Activated CD4-positive, CD25-positive, alpha-beta regulatory T cell treated with anti-CD3 and anti-CD28 coated beads, Interleukin-2, amount 50 U/mL, for 72 hours (primary cell): ENCODE measurements around the gene DPYSL5.
"Not testable (repeated sequence)": the region's sequence is repeated elsewhere in the genome, so short reads cannot be mapped to it uniquely, and the experiment has no call there.

ENCODE experiments used
- DNase-seq: peaks from one replicate; pipeline ENCODE4 v3.0.0; 2021

Gene DPYSL5, protein sequence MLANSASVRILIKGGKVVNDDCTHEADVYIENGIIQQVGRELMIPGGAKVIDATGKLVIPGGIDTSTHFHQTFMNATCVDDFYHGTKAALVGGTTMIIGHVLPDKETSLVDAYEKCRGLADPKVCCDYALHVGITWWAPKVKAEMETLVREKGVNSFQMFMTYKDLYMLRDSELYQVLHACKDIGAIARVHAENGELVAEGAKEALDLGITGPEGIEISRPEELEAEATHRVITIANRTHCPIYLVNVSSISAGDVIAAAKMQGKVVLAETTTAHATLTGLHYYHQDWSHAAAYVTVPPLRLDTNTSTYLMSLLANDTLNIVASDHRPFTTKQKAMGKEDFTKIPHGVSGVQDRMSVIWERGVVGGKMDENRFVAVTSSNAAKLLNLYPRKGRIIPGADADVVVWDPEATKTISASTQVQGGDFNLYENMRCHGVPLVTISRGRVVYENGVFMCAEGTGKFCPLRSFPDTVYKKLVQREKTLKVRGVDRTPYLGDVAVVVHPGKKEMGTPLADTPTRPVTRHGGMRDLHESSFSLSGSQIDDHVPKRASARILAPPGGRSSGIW

DNA sequence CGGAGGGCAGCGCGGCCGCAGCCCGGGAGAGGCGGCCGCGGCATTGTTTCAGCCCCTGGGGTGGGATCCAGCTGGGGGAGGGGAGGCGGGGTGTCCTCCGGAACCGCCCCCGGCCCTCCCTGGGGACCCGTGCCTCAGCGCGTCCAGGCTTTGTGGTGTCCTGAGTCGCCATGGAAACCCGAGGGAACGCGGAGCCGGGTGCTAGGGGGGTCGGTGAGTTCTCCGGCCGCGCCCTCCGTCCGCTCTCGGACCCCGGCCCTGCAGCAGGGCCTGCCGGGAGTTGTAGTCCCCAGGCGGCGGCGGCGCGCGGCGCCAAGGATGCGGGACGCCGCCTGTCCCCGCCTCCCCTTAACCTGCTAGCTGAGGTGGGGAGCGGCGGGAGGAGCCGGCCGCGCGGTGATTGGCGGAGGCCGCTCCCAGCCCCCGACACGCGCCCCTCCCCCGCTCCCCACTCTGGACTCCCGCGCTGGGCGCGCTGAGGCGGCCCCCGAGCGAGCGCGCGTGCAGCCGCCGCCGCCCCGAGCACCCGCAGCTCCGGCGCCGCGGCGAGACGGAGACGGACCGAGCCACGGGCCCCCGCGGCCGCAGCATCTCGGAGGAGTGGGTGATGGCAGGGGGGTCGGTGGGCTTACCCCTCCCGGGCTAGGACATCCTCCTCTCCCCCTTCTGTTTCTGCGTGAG, at the start of gene DPYSL5:
Gene DPYSL5 (plus strand): TSS at position 478 of the 681 bp plus-strand sequence. CDS start 50,368 bp downstream, outside the sequence.
- no peak for DNase-seq

DNA sequence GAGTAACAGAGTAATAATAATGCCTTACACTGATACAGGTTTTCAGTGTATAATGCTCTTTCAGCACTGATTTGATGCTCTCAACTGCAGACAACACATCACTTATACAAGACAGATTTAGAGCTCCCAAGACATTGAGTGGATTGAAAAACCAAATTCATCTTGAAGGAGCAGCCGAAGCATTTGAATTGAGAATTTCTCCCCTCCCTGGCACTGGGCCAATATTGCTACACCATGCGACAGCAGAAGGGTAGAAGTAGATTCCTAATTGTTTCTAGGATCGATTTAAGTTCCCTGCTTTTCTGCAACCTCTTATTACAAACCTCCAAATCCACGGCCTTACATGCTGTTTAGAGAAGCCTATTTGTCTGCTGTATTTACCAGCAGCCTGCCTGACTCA, 46.6 kb upstream of the DPYSL5 start:
- no peak for DNase-seq

DNA sequence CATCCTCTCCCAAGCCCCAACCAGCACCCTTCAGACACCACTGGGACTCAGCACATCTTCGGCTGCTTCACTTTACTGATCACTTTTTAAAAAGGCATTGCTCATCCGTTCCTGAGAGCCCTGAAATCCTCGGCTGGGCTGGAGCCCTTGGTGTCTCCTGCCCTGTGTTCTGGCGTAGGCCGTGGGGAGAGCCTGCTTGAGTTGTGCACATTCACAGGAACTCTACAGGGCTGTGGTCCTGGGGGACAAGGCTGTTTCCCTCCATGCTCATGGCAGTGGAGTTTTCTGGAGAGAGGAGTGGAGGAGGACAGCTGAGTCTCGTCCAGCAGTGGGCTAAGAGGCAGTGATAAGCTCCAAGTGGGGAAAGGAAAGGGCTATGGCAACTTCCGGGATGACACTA, 46.1 kb upstream of the DPYSL5 start:
- no peak for DNase-seq

DNA sequence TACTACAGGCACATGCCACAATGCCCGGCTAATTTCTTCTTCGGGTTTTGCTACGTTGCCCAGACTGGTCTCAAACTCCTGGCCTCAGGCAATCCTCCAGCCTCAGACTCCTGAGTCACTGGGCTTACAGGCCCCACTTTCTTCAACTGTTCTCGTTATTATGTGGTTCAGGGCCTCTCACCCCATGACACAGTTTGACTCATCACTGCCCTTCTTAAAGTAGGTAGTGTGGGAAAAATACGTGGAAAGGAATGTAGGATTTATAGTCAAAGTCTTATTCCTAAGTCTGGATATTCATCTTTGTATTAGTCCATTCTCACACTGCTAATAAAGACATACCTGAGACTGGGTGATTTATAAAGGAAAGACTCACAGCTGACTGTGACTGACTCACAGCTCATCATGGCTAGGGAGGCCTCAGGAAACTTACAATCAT, 42.7 kb upstream of the DPYSL5 start:
- no peak for DNase-seq

DNA sequence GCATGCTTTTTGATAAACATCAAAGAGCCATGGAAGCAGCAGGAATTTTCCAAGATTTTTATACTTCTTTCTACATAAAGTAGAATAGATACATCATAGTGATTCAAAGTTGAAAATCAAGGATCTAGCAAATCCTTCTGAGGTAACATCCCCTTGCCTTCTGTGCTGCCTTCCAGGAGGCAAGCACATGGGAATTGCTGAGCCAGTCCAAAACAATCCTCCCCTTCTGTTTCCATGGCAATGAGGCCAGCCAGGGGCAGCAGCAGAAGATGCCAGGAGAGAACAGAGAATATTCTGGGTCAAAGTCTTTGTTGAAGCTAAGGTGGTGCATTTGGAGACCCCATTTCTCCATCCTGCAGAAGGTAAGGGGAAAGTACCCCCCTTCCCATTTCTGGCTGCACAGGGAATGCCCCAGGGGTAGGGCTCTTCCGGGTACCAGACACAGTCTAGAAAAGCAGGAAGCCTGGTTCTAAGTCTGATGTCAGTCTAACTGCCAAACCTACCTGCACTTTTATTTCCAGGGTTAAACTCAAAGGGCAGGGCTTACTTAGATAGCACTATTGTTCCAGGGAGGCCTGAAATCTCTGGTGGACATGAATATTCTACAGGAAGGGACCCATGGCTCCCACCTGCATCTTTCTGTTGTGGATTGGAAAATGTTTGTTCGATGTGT, 40.0 kb upstream of the DPYSL5 start:
- no peak for DNase-seq

DNA sequence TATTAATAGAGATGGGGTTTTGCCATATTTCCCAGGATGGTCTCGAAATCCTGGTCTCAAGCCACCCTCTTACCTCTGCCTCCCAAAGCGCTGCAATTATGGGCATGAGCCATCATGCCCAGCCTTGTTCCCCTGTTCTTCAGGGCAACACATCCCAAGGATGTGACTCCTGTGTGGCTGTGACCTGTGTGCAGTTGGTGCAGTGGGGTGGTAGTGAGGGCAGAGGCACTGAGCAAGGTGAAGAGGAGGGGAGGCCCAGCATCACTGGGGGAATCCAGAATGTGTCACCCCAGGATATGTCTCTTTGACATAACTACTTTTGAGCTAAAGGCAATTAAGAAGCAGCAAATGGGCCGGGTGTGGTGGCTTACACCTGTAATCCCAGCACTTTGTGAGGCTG, 38.7 kb upstream of the DPYSL5 start:
- DNase-seq, result no peak

DNA sequence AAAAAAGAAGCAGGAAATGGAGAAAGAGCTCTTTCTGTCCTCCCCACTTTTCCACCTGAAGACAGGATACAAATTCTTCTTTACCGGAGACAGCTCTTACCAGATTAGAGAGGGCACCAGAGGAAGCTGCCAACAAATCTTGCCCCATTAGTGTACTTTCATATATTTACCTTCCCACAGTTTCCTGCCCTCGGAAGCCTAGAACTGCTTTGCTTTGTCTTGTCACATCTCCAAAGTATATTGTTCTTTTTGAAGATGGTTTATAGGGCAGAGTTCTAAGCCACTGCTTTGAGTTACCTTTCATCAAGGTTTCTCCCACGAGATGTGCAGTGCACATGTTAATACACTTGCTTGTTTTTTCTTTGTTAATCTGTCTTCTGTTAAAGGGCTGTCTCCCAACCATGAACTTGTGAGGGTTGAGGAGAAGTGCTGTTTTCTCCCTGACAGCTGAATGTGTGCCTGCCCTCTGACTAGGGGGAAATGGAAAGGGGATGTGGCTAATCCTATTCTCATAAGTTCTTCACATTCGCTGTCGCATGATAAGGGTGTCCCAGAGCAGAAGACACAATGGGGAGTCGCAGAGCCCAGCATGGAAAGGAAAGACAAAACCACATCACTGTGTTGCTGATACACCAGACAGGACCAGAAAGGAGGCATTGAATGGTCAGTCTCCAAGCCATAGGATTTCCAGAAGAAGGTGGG, 37.9 kb upstream of the DPYSL5 start:
- DNase-seq, result no peak

DNA sequence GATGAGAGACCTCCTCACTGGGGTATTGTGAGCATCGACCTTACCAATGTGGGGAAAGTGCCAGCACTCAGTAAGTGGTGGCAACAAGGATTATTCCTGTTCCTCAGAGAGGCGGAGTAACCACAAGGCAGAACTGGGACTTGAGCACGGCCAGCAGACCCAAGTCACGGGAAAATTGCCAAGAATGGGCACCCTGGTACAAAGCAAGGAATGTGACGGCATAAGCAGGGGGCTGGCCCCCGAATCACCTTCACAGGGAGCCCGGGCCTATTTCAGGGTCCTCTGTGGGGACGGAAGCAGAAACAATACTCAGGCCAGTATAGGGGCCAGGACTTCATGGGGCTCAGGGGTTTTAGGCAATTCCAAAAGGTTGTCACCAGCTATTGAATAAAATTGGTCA, 36.7 kb upstream of the DPYSL5 start:
- no peak for DNase-seq

DNA sequence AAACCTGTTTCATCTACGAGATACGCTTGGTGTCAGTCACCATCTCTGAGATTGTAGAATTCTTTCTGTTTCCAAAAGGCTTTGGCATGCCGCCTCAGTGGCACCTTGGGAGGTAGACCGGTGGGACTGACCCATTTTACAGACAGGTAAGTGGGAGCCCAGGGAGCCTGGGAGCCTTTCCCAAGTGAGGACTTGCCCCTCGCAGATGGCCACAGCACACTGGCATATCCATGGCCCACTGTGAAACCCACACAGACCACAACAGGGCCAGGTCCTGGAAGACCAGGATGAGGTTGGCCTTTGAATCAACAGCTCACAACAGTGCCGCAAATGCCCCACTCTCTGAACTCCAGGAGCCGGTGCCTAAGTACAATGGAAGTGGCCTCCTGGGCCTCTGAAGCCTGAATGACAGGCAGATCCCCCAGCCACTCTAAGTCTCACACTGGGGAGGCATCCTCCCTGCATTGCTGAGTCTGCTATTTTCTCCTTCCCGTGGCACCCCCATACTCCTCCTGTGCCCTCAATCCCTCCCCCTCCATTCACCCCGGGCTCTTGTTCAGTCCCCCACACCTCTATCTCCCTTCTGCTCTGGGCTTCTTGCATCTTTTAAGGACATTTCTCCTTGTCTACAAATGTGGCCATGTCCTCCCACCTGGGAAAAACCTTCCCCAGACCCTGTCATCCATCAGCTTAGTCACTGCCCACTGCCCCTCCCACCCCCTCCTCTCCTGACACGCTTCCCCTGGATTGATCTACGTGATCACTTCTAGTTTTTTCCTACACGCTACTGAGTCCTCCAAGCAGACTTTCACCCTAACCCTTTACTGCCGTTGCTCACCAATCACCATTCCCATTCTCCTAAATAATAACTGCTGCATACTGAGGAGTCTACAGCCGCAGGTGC, 35.9 kb upstream of the DPYSL5 start:
- DNase-seq, result no peak

DNA sequence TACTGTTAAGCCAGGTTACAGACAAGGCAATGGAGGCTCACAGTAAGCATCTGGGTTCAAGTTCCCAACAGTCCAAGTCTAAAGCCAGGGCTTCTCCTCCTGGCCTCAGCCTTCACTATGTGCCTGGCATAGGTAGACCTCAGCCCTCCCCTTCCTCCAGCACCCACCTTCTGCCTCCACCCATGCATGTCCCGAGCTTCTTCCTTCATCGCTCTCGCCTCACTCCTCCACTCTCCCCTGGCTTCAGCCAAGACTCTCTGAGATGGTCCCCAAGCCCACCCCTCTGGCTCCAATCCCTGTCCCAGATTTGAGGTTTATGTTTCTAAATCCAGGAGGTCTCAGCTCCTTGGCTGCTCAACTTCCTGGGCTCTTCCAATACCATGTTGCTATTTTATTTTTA, 35.2 kb upstream of the DPYSL5 start:
- no peak for DNase-seq

DNA sequence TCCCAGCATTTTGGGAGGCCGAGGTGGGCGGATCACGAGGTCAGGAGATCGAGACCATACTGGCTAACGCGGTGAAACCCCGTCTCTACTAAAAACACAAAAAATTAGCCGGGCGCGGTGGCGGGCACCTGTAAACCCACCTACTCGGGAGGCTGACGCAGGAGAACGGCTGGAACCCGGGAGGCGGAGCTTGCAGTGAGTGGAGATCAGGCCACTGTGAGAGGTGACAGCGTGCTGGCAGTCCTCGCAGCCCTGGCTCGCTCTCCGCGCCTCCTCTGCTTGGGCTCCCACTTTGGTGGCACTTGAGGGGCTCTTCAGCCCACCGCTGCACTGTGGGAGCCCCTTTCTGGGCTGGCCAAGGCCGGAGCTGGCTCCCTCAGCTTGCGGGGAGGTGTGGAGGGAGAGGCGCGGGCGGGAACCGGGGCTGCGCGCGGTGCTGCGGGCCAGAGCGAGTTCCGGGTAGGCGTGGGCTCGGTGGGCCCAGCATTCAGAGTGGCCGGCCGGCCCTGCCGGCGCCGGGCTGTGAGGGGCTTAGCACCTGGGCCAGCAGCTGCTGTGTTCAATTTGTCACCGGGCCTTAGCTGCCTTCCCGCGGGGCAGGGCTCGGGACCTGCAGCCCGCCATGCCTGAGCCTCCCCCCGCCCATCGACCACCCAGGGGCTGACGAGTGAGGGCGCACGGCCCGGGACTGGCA, 33.7 kb upstream of the DPYSL5 start:
- not testable (repeated sequence) for DNase-seq

DNA sequence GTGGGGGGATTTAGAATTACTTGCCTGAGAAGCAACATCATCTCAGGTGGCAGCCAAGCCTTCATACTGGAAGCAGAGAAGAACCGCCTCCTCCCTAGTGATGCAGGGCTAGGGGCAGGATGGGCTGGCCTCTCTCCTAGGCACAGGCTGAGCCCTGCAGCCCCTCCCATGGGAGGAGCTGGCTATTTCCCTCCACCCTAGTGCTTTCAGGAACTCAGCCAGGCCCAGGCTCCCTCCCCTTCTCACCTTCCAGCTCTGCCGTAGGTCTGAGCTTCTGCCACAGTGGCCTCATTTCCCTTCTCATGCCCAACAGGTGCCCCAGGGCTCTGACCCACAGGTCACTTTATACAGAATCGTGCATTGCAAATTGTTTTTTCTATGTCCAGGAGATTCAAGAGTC, 31.0 kb upstream of the DPYSL5 start:
- DNase-seq, result no peak

DNA sequence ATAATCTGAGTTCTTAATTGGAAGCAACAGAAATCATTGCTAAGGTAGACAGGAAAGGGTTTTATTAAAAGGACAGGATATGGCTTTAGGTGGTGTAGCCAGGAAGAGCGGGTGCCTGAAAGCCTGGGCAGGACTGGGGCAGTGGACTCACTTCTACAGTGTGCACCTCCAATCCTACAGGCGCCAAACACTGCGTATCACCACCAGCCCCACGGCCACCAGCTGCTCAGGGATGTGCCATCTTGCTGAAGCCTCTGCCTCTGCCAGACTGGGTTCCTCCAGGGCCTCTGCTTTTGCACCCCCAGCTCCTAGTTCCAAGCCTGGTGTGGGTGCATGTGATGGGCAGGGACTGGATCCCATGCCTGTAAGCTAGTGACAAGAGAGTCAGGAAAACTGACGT, 29.7 kb upstream of the DPYSL5 start:
- DNase-seq, result no peak

DNA sequence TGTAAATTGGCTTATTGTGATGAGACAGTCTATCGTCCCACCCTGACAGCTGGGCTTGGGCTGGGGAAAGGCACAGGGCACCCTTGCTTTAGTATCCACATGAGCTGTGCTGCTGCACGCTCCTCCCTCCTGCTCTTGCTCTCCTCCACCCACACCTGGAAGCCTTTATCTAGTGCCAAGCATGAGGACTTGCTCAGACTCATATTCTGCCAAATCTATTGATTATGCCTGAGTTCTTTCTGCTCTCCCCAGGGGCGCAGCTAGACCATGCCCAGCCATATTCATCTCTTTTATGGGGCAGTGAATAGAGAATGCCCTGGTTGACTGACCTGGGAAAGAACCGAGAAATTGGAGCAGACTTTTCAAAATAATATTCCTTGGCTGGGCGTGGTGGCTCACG, 29.0 kb upstream of the DPYSL5 start:
- no peak for DNase-seq

DNA sequence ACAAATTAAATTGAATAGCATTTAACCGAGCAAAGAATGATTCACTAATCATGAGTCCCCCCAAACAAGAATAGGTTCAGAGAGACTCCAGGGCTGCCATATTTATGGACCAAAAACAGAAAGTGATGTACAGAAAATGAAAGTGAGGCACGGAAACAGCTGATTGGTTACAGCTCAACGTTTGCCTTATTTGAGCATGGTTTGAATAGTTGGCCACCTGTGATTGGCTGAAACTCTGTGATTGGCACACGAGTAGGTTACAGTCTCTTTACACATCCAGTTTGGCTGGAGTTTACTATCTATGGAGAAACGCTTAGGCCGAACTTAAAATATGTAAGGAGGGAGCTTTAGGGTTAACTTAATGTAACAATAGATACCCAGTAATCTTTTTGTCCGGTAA, 27.0 kb upstream of the DPYSL5 start:
- no peak for DNase-seq

DNA sequence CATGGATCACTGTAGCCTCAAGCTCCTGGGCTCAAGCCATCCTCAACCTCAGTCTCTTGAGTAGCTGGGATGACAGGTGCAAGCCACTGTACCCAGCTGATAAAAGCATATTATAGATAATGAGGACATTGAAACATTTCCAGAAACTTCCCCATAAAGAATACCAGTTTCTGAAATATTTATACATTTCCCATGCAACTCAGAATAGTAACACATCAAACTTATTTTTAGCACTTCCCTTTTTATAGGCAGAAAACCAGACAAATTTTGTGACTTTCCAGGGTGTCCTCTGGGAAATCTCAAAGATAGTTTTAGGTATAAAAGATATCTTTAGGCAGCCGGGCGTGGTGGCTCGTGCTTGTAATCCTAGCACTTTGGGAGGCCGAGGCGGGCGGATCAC, 25.1 kb upstream of the DPYSL5 start:
- no peak for DNase-seq

DNA sequence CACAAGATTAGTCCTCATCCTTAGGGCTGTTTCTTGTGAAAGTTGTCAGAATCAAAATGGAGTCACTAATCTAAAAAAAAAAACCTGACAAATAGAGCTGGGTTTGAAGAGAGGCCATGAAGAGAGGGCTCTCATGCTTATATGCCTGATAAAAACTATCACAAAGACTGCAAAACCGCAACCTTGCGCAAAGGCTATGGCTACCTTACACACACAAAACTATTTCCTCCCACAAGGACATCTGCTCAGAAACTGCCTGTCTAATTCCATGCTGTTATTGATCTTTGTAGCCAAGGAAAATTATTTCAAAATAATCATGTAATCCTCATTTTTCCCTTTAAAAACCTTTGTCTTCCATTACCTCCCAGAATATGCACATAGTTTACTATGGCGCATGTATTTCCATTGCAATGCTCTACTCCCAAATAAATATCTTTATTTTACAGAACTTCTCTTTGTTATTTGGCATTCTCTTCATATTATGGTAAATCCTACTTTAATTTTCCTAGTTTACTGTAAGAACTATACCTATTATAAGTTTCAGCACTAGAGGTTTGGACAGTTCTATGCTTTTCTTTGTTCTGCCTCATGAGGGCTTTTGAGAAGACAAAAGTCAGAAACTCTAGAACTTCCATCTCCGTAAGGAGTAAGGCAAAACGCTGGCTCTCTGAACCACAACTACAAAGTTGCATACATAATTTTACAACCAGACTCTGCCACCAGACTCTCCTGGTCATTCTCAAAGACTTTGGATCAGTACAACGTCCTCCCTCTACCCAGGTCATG, 9.6 kb upstream of the DPYSL5 start:
- DNase-seq, result no peak

DNA sequence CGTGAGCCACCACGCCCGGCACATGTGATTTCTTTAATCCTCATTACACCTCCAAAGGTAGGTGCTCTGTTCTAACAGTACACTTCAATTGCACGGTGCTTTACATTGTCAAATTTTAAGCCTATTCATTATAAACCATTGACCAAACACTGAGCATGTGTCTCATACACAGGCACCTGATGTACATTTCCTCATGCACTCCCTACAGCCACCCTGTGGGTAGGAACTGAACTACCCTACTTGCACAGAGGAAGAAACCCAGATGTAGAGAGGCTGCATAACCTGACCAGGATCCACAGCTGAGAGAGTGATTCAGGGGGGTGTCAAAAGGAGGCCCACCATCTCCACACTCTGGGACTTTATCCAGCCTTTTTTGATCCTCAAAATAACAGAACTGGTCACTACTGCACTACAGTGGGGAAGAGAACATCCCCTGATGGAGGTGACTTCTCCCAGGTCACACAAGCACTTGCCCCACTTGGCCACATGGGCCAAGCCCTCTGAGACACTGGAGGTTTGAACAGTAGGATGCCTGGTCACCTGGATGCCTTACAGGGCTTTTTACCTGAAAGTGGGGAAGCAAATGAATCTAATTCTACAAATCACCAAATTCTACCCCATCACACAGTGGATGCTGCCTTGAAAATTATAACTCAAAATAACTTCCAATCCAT, 6.9 kb upstream of the DPYSL5 start:
- no peak for DNase-seq

DNA sequence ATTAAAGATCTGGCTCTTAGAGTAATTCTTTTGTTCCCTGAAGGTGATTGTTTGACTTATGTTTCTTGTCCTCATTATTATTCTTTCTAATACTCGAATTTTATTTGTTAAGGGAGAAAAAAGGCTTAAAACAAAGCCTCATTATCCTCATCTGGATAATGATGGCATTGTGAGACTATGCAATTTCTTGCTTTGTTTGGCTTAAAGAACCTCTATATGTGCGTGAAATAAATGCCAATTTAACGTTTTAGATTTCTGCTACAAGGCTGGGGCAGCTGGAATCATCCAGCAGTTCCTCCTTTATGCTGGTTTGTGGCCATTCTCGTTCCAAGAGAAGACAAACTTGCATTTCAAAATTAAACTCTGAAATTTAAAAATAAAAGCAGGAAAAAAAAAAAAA, 4.9 kb upstream of the DPYSL5 start:
- no peak for DNase-seq

DNA sequence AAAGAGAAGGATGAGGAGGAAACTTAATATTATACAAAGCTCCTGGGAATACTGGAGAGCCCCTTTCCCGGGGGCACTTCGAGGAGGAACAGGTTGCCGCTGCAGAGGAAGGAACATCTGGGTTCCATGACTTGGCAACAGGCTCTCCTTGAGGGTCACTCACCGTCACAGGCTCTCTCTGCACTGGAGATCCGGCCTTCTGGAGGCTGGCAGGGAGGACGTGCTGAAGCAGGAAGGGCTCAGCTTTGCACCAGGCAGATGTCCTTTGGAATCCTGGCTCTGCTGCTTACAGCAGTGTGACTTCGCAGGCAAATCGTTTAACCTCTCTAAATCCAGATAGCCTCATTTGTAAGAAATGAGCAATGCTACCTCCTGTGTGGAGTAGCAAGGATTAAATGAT, 2.9 kb upstream of the DPYSL5 start:
- no peak for DNase-seq
